Measurements from ENCODE around the gene KPNA1. TPM values are rescaled to one million over a fixed set of nuclear protein-coding genes. Genes with fewer than 3 reads are reported as not detected.

The KPNA1 gene
- polyA plus RNA-seq, 3 donors, result 18.0 to 41.2 (median 38.5) TPM

DNA sequence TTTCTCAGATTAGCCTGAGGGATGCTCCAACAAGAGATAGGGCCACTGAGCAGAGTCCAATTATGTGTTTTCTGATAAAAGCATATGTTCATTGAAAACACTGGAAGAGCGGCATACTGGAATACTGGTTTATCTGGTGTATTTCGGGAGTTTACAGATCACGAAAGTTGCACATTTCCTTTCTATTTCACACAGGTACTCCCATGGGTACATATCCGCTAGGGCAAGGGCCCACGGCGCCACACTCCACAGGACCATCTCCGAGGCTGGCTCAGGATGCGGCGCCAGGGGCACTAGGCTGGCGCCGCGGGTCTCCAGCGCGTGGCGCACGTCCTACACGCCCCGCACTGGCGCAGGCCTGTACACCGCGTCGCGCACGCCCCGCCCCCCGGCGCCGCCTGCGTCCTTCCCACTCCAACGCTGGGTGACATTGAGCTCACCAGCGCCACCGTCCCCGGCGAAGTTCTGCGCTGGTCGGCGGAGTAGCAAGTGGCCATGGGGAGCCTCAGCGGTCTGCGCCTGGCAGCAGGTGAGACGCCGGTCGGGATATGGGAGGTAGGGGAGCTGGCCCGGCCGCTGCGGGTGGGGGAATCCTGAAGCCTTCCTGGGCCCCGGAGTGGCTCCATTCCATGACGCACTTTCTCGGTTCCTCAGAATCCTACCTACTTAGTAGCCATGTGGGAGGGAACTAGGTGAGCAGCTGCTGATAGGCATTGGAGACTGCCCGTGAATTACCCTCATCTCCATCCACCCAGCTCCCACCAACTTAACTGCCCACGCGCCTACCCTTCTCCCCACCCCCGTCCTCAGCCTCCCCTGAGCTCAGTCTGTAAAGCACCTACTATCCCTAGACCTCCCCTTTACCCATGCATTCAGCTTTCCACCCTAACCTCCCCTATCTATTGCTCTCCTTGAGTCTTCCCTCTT lies 130.7 kb downstream of the KPNA1 start, which contains the start of gene FAM162A:
Gene FAM162A (plus strand): TSS at position 412 of the 927 bp plus-strand sequence. CDS start 84 bp downstream, at position 496.
- intact Hi-C loops (cut with micrococcal nuclease), result loop anchor here (5.0 to 10.0 kb wide), 3 partner anchors 33 to 1201 kb away; partner anchors contain the start of genes HACD2 (in 1 of the 2), PARP14 (in 1 of the 2) and WDR5B (in 1 of the 2)
- DNase-seq, result peak; percentile 86 to 93 (median 90)
- no peaks in the 10 kb centered on the region for H3K27me3 ChIP-seq (ENCODE audit: control insufficient read depth in 2 of 2, insufficient read depth in 2 of 2, low read length in 2 of 2)
- no peaks in the 10 kb centered on the region for H3K9me3 ChIP-seq (replicated peaks in 1 of 2; ENCODE audit: control insufficient read depth in 1 of 2, insufficient read depth in 1 of 2, low read length in 2 of 2)
- WGBS (ENCODE audit: insufficient coverage), result under 1% methylated on average over 38 of the region's 52 CpGs
- H2AFZ ChIP-seq (ENCODE audit: insufficient read depth, low read depth, low read length, poor library complexity, severe bottlenecking), result peak within 1 kb of the TSS; percentile 100
- peaks cover 41% of the 10 kb centered on the region for H3K79me2 ChIP-seq (ENCODE audit: insufficient read depth, low read length)
- Mint-ChIP-seq H3K4me1 (peaks cover 24% of the 10 kb centered on the region), H3K27me3 (ENCODE audit: low read depth in 3 of 3) (peaks cover 0 to 2% (median 0%) of the 10 kb centered on the region in 3 donors), H3K9me3 (no peaks in the 10 kb centered on the region), H3K27ac (peak within 1 kb of the TSS; percentile 83 to 93 (median 92)), H3K36me3 (peaks cover 3 to 7% of the 10 kb centered on the region in 2 donors), H3K4me3 (peak within 1 kb of the TSS; percentile 88 to 91)
- no peaks in the 10 kb centered on the region for H4K20me1 ChIP-seq (ENCODE audit: insufficient read depth, low read length)
- H3K9ac ChIP-seq (ENCODE audit: insufficient read depth, low read length, poor library complexity, severe bottlenecking), result peak within 1 kb of the TSS; percentile 69
- H3K27ac ChIP-seq (ENCODE audit: low read depth in 1 of 2, low read length in 2 of 2), result peak within 1 kb of the TSS; percentile 85 to 86
- TF ChIP-seq, protein P1, sequence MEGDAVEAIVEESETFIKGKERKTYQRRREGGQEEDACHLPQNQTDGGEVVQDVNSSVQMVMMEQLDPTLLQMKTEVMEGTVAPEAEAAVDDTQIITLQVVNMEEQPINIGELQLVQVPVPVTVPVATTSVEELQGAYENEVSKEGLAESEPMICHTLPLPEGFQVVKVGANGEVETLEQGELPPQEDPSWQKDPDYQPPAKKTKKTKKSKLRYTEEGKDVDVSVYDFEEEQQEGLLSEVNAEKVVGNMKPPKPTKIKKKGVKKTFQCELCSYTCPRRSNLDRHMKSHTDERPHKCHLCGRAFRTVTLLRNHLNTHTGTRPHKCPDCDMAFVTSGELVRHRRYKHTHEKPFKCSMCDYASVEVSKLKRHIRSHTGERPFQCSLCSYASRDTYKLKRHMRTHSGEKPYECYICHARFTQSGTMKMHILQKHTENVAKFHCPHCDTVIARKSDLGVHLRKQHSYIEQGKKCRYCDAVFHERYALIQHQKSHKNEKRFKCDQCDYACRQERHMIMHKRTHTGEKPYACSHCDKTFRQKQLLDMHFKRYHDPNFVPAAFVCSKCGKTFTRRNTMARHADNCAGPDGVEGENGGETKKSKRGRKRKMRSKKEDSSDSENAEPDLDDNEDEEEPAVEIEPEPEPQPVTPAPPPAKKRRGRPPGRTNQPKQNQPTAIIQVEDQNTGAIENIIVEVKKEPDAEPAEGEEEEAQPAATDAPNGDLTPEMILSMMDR (IDR thresholded peaks at IDR 0.05), result peak; percentile 70
- H3K4me2 ChIP-seq (replicated peaks; ENCODE audit: extremely low read depth, low read length, poor library complexity, severe bottlenecking), result peak within 1 kb of the TSS; percentile 99
- H3K36me3 ChIP-seq (replicated peaks in 1 of 2; ENCODE audit: control insufficient read depth in 1 of 2, insufficient read depth in 2 of 2, low read length in 2 of 2), result no peaks in the 10 kb centered on the region
- peak within 1 kb of the TSS; percentile 60 to 84 (median 68) for H3K4me3 ChIP-seq (replicated peaks in 1 of 3; ENCODE audit: low read depth in 2 of 3, low read length in 3 of 3)
- peaks cover 28 to 33% of the 10 kb centered on the region in 2 donors for H3K4me1 ChIP-seq (ENCODE audit: control insufficient read depth in 1 of 2, insufficient read depth in 2 of 2, low read length in 2 of 2)

- 1% methylated on average over 13 of the region's 31 CpGs for WGBS (ENCODE audit: insufficient coverage)
- peaks cover 41% of the 10 kb centered on the region for H3K79me2 ChIP-seq (ENCODE audit: insufficient read depth, low read length)
Measured at GRCh38 chr3:122382888-122383666, 131.7 kb downstream of the KPNA1 start, which contains the start of gene MIX23. TSS of gene MIX23 (minus strand) at chr3:122383231. CDS start at chr3:122383224, 7 bp downstream.

More at GRCh38 chr3:122382888-122383666, 131.7 kb downstream of the KPNA1 start, which contains the start of gene MIX23:
- Histone ChIP-seq H3K9me3 (replicated peaks in 1 of 2; ENCODE audit: control insufficient read depth in 1 of 2, insufficient read depth in 1 of 2, low read length in 2 of 2) (no peaks in the 10 kb centered on the region), H3K36me3 (replicated peaks in 1 of 2; ENCODE audit: control insufficient read depth in 1 of 2, insufficient read depth in 2 of 2, low read length in 2 of 2) (no peaks in the 10 kb centered on the region), H3K4me3 (replicated peaks in 1 of 3; ENCODE audit: low read depth in 2 of 3, low read length in 3 of 3) (peak within 1 kb of the TSS; percentile 60 to 84 (median 68)), H3K27ac (ENCODE audit: low read depth in 1 of 2, low read length in 2 of 2) (peak within 1 kb of the TSS; percentile 85 to 86), H3K27me3 (ENCODE audit: control insufficient read depth in 2 of 2, insufficient read depth in 2 of 2, low read length in 2 of 2) (no peaks in the 10 kb centered on the region), H4K20me1 (ENCODE audit: insufficient read depth, low read length) (no peaks in the 10 kb centered on the region), H3K4me1 (ENCODE audit: control insufficient read depth in 1 of 2, insufficient read depth in 2 of 2, low read length in 2 of 2) (peaks cover 28 to 37% of the 10 kb centered on the region in 2 donors), H3K9ac (ENCODE audit: insufficient read depth, low read length, poor library complexity, severe bottlenecking) (peak within 1 kb of the TSS; percentile 69), H3K4me2 (replicated peaks; ENCODE audit: extremely low read depth, low read length, poor library complexity, severe bottlenecking) (peak within 1 kb of the TSS; percentile 99), H2AFZ (ENCODE audit: insufficient read depth, low read depth, low read length, poor library complexity, severe bottlenecking) (peak within 1 kb of the TSS; percentile 100)
- H3K27me3 Mint-ChIP-seq (ENCODE audit: low read depth in 3 of 3), result no peaks in the 10 kb centered on the region
- intact Hi-C loops (cut with micrococcal nuclease), result loop anchor here (5.0 to 10.0 kb wide), 3 partner anchors 34 to 1202 kb away; partner anchors contain the start of genes HACD2 (in 1 of the 2), PARP14 (in 1 of the 2) and WDR5B (in 1 of the 2)
- H3K27ac Mint-ChIP-seq, result peak within 1 kb of the TSS; percentile 83 to 93 (median 92)
- H3K4me1 Mint-ChIP-seq, result peaks cover 28% of the 10 kb centered on the region
- TF ChIP-seq, protein P1 (IDR thresholded peaks at IDR 0.05), result no peak
- H3K4me3 Mint-ChIP-seq, result peak within 1 kb of the TSS; percentile 88 to 91
- peak; percentile 59 to 71 (median 70) for DNase-seq
- no peaks in the 10 kb centered on the region for H3K9me3 Mint-ChIP-seq
- peaks cover 3 to 7% of the 10 kb centered on the region in 2 donors for H3K36me3 Mint-ChIP-seq
